ENCODE results near the gene HOXD4. TPM values are rescaled to one million over a fixed set of nuclear protein-coding genes. Genes with fewer than 3 reads are reported as not detected.

Gene HOXD4
- total and polyA plus RNA-seq, 4 donors = 0.12 to 1.1 (median 0.48) TPM

GRCh38 chr2:176184749-176185148 is 33.4 kb downstream of the HOXD4 start:
- DNase-seq (no peak), ATAC-seq (ENCODE audit: insufficient read depth, low FRiP score) (no peak)
- peaks cover 7 to 79% (median 68%) of the 10 kb centered on the region in 3 donors for H3K27me3 ChIP-seq (ENCODE audit: control insufficient read depth in 3 of 3, insufficient read depth in 3 of 3, low read length in 2 of 3)
- peaks cover 0 to 28% (median 12%) of the 10 kb centered on the region in 5 donors for H3K4me1 ChIP-seq (ENCODE audit: control insufficient read depth in 5 of 5, insufficient read depth in 5 of 5, low read length in 5 of 5)
- H3K36me3 ChIP-seq (ENCODE audit: control insufficient read depth in 4 of 4, insufficient read depth in 4 of 4, low read length in 4 of 4) = no peaks in the 10 kb centered on the region
- H3K27ac ChIP-seq (ENCODE audit: low read depth in 1 of 2, low read length in 1 of 2) = no peak overlapping the region
- no peak overlapping the region for H3K4me3 ChIP-seq
- TF ChIP-seq CTCF (IDR thresholded peaks at IDR 0.05; ENCODE audit: control extremely low read depth, extremely low read depth) = no peak
- no peak overlapping the region for H3K9ac ChIP-seq (ENCODE audit: insufficient read depth in 1 of 2, low read length in 2 of 2)
- 68 to 78% methylated on average over 2 of the region's 2 CpGs for WGBS, 2 donors
- no peaks in the 10 kb centered on the region for H3K9me3 ChIP-seq (ENCODE audit: control insufficient read depth in 4 of 4, insufficient read depth in 3 of 4, low read length in 3 of 4)

GRCh38 chr2:176186024-176186423 is 34.7 kb downstream of the HOXD4 start:
- H3K36me3 ChIP-seq (ENCODE audit: control insufficient read depth in 4 of 4, insufficient read depth in 4 of 4, low read length in 4 of 4) = no peaks in the 10 kb centered on the region
- H3K4me1 ChIP-seq (ENCODE audit: control insufficient read depth in 5 of 5, insufficient read depth in 5 of 5, low read length in 5 of 5) = peaks cover 0 to 29% (median 12%) of the 10 kb centered on the region in 5 donors
- WGBS, 2 donors = 86 to 88% methylated on average over 2 of the region's 2 CpGs
- no peak overlapping the region for H3K4me3 ChIP-seq
- H3K27ac ChIP-seq (ENCODE audit: low read depth in 1 of 2, low read length in 1 of 2) = no peak overlapping the region
- H3K9me3 ChIP-seq (ENCODE audit: control insufficient read depth in 4 of 4, insufficient read depth in 3 of 4, low read length in 3 of 4) = no peaks in the 10 kb centered on the region
- DNase-seq = no peak
- no peak for TF ChIP-seq CTCF (IDR thresholded peaks at IDR 0.05; ENCODE audit: control extremely low read depth, extremely low read depth)
- H3K27me3 ChIP-seq (ENCODE audit: control insufficient read depth in 3 of 3, insufficient read depth in 3 of 3, low read length in 2 of 3) = peaks cover 5 to 76% (median 67%) of the 10 kb centered on the region in 3 donors
- H3K9ac ChIP-seq (ENCODE audit: insufficient read depth in 1 of 2, low read length in 2 of 2) = no peak overlapping the region
- ATAC-seq (ENCODE audit: insufficient read depth, low FRiP score) = no peak

GRCh38 chr2:176187200-176187898 is 36.0 kb downstream of the HOXD4 start:
- no peak overlapping the region for H3K9ac ChIP-seq (ENCODE audit: insufficient read depth in 1 of 2, low read length in 2 of 2)
- no peaks in the 10 kb centered on the region for H3K36me3 ChIP-seq (ENCODE audit: control insufficient read depth in 4 of 4, insufficient read depth in 4 of 4, low read length in 4 of 4)
- peak overlapping the region in 1 of 2 donors; percentile 57 for H3K27ac ChIP-seq (ENCODE audit: low read depth in 1 of 2, low read length in 1 of 2)
- TF ChIP-seq CTCF (IDR thresholded peaks at IDR 0.05; ENCODE audit: control extremely low read depth, extremely low read depth) = no peak
- no peak overlapping the region for H3K4me3 ChIP-seq
- DNase-seq (peak in 1 of 3 donors; percentile 36), ATAC-seq (ENCODE audit: insufficient read depth, low FRiP score) (no peak)
- H3K4me1 ChIP-seq (ENCODE audit: control insufficient read depth in 5 of 5, insufficient read depth in 5 of 5, low read length in 5 of 5) = peaks cover 0 to 29% (median 12%) of the 10 kb centered on the region in 5 donors
- WGBS, 2 donors = 3 to 4% methylated on average over 13 of the region's 13 CpGs
- no peaks in the 10 kb centered on the region for H3K9me3 ChIP-seq (ENCODE audit: control insufficient read depth in 4 of 4, insufficient read depth in 3 of 4, low read length in 3 of 4)
- H3K27me3 ChIP-seq (ENCODE audit: control insufficient read depth in 3 of 3, insufficient read depth in 3 of 3, low read length in 2 of 3) = peaks cover 5 to 80% (median 72%) of the 10 kb centered on the region in 3 donors
